Nucleus accumbens (tissue), 56 donors: ENCODE results near the gene TRIM29.
A peak's percentile ranks its signal among the peaks of the same experiment; 100 is the strongest.

Source experiments
- DNase-seq, 56 donors: peaks; one replicate each; lab custom pipeline; 2025; lab: John Stamatoyannopoulos, UW

TRIM29 gene

GRCh38 chr11:120102864-120103122 lies 35.1 kb downstream of the TRIM29 start:
- DNase-seq: no peak

GRCh38 chr11:120102050-120102863 lies 35.7 kb downstream of the TRIM29 start:
- DNase-seq: no peak

GRCh38 chr11:120098503-120099020 lies 39.4 kb downstream of the TRIM29 start:
- DNase-seq: no peak

GRCh38 chr11:120097721-120098385 lies 40.1 kb downstream of the TRIM29 start:
- no peak for DNase-seq

GRCh38 chr11:120096369-120097191 lies 41.3 kb downstream of the TRIM29 start:
- DNase-seq: peak in 22 of 56 donors; percentile 12 to 70 (median 37)

GRCh38 chr11:120095516-120095915 lies 42.4 kb downstream of the TRIM29 start:
- peak in 1 of 56 donors; percentile 14 for DNase-seq

- no peak for DNase-seq
These were observed 46.2 kb downstream of the TRIM29 start for GRCh38 chr11:120091701-120092100.

GRCh38 chr11:120091121-120091520 lies 46.8 kb downstream of the TRIM29 start:
- no peak for DNase-seq

- no peak for DNase-seq
These were observed 47.5 kb downstream of the TRIM29 start for GRCh38 chr11:120090411-120090810.

- DNase-seq: peak in 48 of 56 donors; percentile 12 to 79 (median 54)
These were observed 48.6 kb downstream of the TRIM29 start for GRCh38 chr11:120089036-120090001.

GRCh38 chr11:120088056-120088455 lies 49.9 kb downstream of the TRIM29 start:
- DNase-seq: no peak

GRCh38 chr11:120086651-120087050 lies 51.3 kb downstream of the TRIM29 start:
- DNase-seq: peak in 8 of 56 donors; percentile 12 to 42 (median 26)

- peak in 3 of 56 donors; percentile 17 to 29 (median 23) for DNase-seq
These were observed 57.9 kb downstream of the TRIM29 start for GRCh38 chr11:120079750-120080610.

- no peak for DNase-seq
These were observed 59.5 kb downstream of the TRIM29 start for GRCh38 chr11:120078397-120078796.

GRCh38 chr11:120074076-120074475 lies 63.8 kb downstream of the TRIM29 start:
- no peak for DNase-seq

GRCh38 chr11:120073196-120073595 lies 64.7 kb downstream of the TRIM29 start:
- DNase-seq: peak in 6 of 56 donors; percentile 14 to 41 (median 26)

- no peak for DNase-seq
These were observed 69.8 kb downstream of the TRIM29 start for GRCh38 chr11:120068114-120068573.

GRCh38 chr11:120067438-120068113 lies 70.3 kb downstream of the TRIM29 start:
- no peak for DNase-seq
